Measurements from ENCODE around the gene KLF1.

KLF1 gene

DNA sequence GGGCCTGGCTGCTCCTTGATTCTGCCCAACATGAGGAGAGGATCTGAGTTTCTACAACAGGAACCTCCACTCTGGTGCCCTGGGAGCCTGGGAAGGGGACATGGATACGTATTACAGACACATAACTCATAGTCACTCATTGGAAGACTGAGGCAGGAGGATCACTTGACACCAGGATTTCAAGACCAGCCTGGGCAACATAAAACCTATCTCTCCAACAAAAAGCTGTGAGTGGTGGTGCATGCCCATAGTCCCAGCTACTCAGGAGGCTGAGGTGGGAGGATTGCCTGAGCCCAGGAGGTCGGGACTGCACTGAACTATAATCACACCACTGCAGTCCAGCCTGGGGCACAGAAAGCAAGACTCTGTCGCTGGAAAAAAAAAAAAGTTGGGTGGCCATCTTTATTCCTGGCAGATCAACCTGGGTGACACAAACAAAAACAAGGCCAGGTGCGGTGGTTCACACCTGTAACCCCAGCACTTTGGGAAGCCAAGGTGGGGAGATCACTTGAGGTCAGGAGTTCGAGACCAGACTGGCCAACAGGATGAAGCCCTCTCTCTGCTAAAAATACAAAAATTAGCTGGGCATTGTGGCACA is 1.1 kb upstream of the KLF1 start:
- TF ChIP-seq CTCF (conservative IDR thresholded peaks at IDR 0.05; ENCODE audit: low read length): no peak
- TF ChIP-seq EZH2phosphoT487 (IDR thresholded peaks at IDR 0.05; ENCODE audit: borderline replicate concordance): no peak
- H4K20me1 ChIP-seq (ENCODE audit: insufficient read depth, low read length, poor library complexity, severe bottlenecking): peaks cover 10% of the 10 kb centered on the region
- H3K4me3 ChIP-seq (ENCODE audit: low read length, poor library complexity, severe bottlenecking): no peak overlapping the region
- H3K4me2 ChIP-seq (ENCODE audit: low read depth, low read length, poor library complexity, severe bottlenecking): no peak overlapping the region
- H3K9me3 ChIP-seq (ENCODE audit: insufficient read depth, low read depth, low read length): peaks cover 5% of the 10 kb centered on the region; the same call in 1 of the 2 replicates
- H3K4me1 ChIP-seq (ENCODE audit: insufficient read depth, low read length, poor library complexity, severe bottlenecking): peaks cover 6% of the 10 kb centered on the region
- no peak overlapping the region for H2AFZ ChIP-seq (ENCODE audit: low read length)
- no peaks in the 10 kb centered on the region for H3K36me3 ChIP-seq (ENCODE audit: insufficient read depth, low read length)
- H3K27me3 ChIP-seq (ENCODE audit: insufficient read depth, low read length, poor library complexity, severe bottlenecking): no peaks in the 10 kb centered on the region
- no peaks in the 10 kb centered on the region for H3F3A ChIP-seq (ENCODE audit: low read depth)
- H3K9me2 ChIP-seq (replicated peaks; ENCODE audit: low read depth, low read length): no peaks in the 10 kb centered on the region
- peaks cover 14% of the 10 kb centered on the region for H3K79me2 ChIP-seq (ENCODE audit: insufficient read depth, low read length)
- no peak overlapping the region for H3K9ac ChIP-seq (ENCODE audit: low read depth, low read length, poor library complexity, severe bottlenecking)

DNA sequence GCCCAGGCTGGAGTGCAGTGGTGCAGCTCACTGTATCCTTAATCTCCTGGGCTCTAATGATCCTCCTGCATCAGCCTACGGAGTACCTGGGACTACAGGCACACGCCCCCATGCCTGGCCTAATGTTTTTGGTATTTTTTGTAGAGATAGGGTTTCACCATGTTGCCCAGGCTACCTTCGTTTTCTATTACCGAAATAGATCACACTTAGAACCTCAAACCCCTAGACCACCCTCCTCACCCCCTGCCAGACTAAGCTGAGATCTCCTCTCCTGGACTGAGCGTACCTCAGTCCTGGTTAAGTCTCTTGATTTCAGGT is 391 bp downstream of the KLF1 start:
- no peak overlapping the region for H2AFZ ChIP-seq (ENCODE audit: low read length)
- no peak overlapping the region for H3K9ac ChIP-seq (ENCODE audit: low read depth, low read length, poor library complexity, severe bottlenecking)
- peaks cover 5% of the 10 kb centered on the region for H4K20me1 ChIP-seq (ENCODE audit: insufficient read depth, low read length, poor library complexity, severe bottlenecking)
- peaks cover 6% of the 10 kb centered on the region for H3K79me2 ChIP-seq (ENCODE audit: insufficient read depth, low read length)
- no peaks in the 10 kb centered on the region for H3K36me3 ChIP-seq (ENCODE audit: insufficient read depth, low read length)
- no peaks in the 10 kb centered on the region for H3F3A ChIP-seq (ENCODE audit: low read depth)
- no peak overlapping the region for H3K4me3 ChIP-seq (ENCODE audit: low read length, poor library complexity, severe bottlenecking)
- no peaks in the 10 kb centered on the region for H3K4me1 ChIP-seq (ENCODE audit: insufficient read depth, low read length, poor library complexity, severe bottlenecking)
- peaks cover 5% of the 10 kb centered on the region; the same call in 1 of the 2 replicates for H3K9me3 ChIP-seq (ENCODE audit: insufficient read depth, low read depth, low read length)
- H3K4me2 ChIP-seq (ENCODE audit: low read depth, low read length, poor library complexity, severe bottlenecking): no peak overlapping the region
- TF ChIP-seq EZH2phosphoT487 (IDR thresholded peaks at IDR 0.05; ENCODE audit: borderline replicate concordance) (no peak), CTCF (conservative IDR thresholded peaks at IDR 0.05; ENCODE audit: low read length) (no peak)
- no peaks in the 10 kb centered on the region for H3K27me3 ChIP-seq (ENCODE audit: insufficient read depth, low read length, poor library complexity, severe bottlenecking)
- no peaks in the 10 kb centered on the region for H3K9me2 ChIP-seq (replicated peaks; ENCODE audit: low read depth, low read length)

- no peak overlapping the region; the same call in 1 of the 2 replicates for H2AFZ ChIP-seq (ENCODE audit: low read length)
- no peak overlapping the region for H3K9ac ChIP-seq (ENCODE audit: low read depth, low read length, poor library complexity, severe bottlenecking)
- no peak overlapping the region for H3K4me2 ChIP-seq (ENCODE audit: low read depth, low read length, poor library complexity, severe bottlenecking)
These were observed 1.0 kb downstream of the KLF1 start for GRCh38 chr19:12885749-12886650.

More at GRCh38 chr19:12885749-12886650, 1.0 kb downstream of the KLF1 start:
- Histone ChIP-seq H3K27me3 (ENCODE audit: insufficient read depth, low read length, poor library complexity, severe bottlenecking) (no peaks in the 10 kb centered on the region), H3F3A (ENCODE audit: low read depth) (no peaks in the 10 kb centered on the region), H3K9me2 (replicated peaks; ENCODE audit: low read depth, low read length) (no peaks in the 10 kb centered on the region), H3K36me3 (ENCODE audit: insufficient read depth, low read length) (no peaks in the 10 kb centered on the region), H4K20me1 (ENCODE audit: insufficient read depth, low read length, poor library complexity, severe bottlenecking) (no peaks in the 10 kb centered on the region), H3K4me3 (ENCODE audit: low read length, poor library complexity, severe bottlenecking) (no peak overlapping the region), H3K79me2 (ENCODE audit: insufficient read depth, low read length) (no peaks in the 10 kb centered on the region), H3K9me3 (ENCODE audit: insufficient read depth, low read depth, low read length) (peaks cover 5% of the 10 kb centered on the region; the same call in 1 of the 2 replicates), H3K4me1 (ENCODE audit: insufficient read depth, low read length, poor library complexity, severe bottlenecking) (no peaks in the 10 kb centered on the region)
- TF ChIP-seq CTCF (conservative IDR thresholded peaks at IDR 0.05; ENCODE audit: low read length): no peak
- TF ChIP-seq EZH2phosphoT487 (IDR thresholded peaks at IDR 0.05; ENCODE audit: borderline replicate concordance): no peak

Data from Loucy (cell line).